Stimulated activated naive CD4-positive, alpha-beta T cell (primary cell): ENCODE measurements around the gene DNAH7.

Source experiments
- DNase-seq, 6 experiments: peaks; one replicate each; lab custom pipeline; 2025; lab: John Stamatoyannopoulos, UW

DNAH7 gene

GRCh38 chr2:196068271-196069209 is at the start of gene DNAH7:
TSS of gene DNAH7 (minus strand) at chr2:196068837. CDS start at chr2:196068711, 126 bp downstream.
- DNase-seq, result peak; percentile 86 to 93 (median 90)

- DNase-seq, result no peak
Observed at GRCh38 chr2:196117214-196117705, 48.6 kb upstream of the DNAH7 start.

DNA sequence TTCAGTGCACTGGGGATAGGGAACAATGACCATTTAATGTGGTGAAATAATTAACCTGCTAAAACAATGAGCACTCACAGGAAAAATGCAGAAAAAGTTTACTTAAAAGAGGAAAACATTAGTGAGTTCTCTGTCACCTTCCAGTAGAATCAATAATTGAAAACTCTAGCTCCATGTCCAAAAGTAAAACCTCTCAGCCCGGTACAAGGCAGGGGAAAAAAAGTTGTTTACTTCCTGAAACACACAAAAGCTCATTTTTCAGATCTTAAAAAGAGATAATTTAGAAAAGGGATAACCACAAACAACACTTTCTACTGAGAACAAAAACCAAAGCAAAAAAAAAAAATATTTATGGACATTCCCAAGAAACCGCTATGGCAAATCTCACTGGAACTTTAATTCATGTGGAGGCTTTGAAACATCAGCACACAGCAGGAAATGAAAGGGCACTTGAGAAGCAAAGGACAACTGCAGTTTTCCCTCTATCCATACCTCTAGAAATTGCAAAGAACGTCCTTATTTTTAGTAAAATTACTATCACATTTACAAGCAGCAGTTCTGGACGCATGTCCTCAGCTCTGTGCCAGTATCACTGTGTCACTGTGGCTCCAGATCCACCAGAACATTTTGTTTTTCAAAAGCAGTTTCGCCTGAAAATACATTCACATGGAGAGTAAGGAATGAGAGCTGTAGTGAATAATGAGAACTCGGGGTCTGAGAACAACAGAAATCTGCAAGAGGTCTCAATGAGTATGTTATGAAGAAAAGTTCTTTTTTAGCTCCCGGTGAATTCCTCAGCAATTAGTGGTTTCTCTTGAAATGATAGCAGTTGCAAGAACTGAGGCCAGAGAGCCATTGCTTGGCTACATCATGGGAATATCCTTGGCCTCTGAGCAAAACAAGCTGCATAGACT is 44.7 kb upstream of the DNAH7 start:
- no peak for DNase-seq

DNA sequence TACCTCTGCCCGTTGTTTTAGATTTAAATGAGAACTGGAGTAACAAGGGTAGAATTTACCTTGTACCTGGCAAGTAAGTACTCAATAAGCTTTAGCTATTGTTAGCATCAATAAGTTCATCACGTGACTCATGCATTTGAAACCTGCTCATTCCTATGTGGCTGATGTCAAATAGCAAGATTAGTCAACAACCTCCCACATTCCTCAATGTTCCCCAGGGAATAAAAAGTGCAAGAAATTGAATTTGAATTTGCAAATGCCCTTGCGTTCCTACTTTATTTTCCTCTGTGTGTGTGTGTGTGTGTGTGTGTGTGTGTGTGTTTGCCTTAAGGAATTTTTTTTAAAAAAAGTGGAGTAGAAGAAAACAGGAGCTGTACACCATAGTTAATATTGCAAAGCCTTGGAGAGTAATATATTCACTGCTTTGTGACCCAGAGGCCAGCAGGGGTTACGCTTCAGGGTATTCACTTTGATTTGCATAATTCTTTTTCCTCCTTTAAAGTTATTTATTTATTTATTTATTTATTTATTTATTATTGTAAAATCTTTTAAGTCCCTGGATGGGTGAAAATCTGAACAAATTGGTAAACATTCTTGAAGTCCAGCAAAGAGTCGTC is 43.9 kb upstream of the DNAH7 start:
- DNase-seq, result no peak

DNA sequence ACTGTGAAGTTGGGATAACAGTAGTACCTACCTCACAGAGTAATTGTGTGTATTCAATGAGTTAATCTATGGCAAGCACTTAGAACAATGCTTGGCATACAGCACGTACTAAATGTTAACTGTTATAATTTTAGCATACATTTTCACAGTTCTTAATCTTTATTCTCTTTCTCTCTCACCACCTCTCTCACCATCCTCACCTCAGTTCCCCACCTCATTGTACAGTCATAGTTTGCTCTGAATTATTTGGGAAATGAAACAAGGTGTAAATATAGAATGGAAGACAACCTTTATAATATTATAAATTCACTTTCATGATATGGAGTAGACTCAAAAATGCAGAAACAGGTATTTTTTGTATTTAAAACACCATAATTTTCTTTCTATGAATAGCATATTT is 40.0 kb upstream of the DNAH7 start:
- DNase-seq, result no peak

DNA sequence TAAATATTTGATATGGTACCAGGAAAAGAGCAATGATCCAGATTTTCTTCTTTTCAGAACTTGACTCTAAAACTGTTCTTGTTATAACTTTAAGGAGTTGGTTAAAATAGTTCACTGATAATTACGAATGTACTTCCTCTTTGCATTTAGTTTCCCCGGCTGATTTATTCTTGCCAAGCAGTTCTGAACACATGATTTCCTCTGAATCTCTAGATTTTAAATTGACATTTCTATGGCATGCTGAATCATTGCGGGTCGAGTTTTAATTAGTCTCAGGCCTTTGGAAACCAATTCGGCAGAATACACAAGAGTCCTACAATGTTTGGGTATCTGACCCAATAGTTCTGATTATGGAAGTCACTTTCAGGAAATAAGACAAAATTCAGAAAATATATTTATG is 37.3 kb upstream of the DNAH7 start:
- DNase-seq, result no peak

DNA sequence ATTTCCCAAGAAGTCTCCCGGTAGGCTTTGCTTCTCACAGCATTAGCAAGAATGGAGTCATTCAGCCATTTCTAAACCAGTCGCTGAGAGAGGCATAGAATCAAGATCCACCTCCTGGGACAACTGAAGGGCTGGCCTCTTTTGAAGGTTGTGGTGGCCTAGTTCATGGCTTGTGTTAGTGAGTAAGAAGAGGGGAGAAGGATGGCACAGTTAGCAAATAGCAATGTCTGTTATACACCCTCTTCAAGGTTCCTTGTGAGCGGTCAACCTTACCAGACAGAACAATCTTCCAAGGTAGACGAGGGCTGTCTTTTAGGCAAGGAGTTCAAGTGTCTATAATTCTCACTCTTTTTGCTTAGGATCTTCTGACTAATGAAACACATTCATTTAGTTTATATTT is 35.4 kb upstream of the DNAH7 start:
- DNase-seq, result no peak

DNA sequence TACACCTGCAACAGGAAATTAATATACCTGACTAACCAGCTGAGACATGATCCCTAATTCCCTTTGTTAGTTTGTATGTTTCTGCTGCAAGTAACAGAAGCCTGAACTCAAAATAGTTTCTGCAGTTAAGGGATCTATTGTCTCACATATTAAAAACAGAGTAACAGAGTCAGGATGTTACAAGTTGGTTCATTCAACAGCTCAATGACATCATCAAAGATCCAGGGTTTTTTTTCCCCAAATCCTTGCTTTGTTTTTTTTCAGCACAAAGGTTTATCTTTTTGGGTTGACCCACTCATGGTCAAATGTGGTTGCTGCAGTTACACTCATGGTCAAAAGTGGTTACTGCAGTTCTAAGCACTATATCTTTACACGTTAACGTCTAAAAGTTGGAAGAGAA is 35.0 kb upstream of the DNAH7 start:
- DNase-seq, result no peak

GRCh38 chr2:196101325-196101991 is 32.8 kb upstream of the DNAH7 start:
- no peak for DNase-seq

- DNase-seq, result no peak
Observed at GRCh38 chr2:196099916-196100315, 31.3 kb upstream of the DNAH7 start.

DNA sequence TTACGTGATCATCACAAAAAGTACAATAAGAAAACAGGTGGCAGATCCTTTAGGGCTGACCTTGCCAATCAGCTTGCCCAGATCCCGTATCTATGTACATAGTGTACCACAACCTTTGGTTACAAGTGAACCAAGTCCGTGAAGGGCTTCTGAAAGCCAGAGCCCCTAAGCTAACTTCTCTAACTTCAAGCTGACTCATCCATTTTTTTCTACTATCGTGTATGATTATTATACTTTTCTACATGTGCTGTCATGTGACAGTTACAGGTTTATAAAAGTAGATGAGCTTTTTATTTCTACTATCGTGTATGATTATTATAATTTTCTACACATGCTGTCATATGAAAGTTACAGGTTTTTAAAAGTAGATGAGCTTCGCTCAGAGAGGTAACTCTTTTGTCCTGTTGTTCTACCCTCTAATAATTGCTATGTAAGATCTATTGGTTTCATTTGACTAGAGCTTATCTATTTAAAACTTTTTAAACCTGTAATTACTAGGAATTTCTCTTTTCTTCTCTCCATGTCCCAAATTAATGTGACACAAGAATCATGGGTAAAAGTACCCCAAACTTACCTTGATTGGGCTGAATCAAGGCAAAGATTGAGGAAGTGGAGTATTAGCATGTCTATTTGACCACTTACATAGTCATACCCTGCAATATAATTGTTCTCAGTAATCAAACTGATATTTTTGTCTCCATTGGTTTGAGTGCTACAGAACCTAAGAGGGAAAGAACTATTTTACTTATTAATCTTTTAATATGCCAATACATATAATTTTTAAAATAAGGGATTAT is 29.4 kb upstream of the DNAH7 start:
- no peak for DNase-seq

GRCh38 chr2:196096982-196097745 is 28.5 kb upstream of the DNAH7 start:
- no peak for DNase-seq

DNA sequence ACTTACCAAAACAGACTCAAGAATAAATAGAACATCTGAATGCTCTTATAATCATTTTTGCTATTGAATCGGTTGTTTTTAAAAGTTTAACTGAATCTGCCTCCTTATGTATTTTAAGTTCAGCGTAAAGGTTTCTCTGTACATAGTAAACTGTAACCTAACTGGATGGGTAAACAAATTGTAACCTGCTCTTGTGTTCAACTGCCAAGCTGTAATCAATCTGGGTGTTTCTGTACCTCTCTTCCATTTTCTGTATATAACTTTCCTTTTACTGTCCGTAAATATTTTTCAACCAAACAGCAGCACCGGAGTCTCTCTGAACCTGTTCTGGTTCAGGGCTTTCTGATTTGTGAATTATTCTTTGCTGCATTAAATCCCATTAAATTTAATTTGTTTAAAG is 27.6 kb upstream of the DNAH7 start:
- no peak for DNase-seq

DNA sequence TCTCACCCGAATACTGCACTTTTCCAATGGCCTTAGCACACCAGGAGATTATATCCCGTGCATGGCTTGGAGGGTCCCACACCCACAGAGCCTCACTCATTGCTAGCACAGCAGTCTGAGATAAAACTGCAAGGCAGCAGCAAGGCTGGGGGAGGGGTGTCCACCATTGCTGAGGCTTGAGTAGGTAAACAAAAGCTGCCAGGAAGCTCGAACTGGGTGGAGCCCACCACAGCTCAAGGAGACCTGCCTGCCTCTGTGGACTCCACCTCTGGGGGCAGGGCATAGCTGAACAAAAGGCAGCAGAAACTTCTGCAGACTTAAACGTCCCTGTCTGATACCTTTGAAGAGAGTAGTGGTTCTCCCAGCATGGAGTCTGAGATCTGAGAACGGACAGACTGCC is 20.8 kb upstream of the DNAH7 start:
- peak in 3 of 6 experiments; percentile 14 to 43 (median 36) for DNase-seq

DNA sequence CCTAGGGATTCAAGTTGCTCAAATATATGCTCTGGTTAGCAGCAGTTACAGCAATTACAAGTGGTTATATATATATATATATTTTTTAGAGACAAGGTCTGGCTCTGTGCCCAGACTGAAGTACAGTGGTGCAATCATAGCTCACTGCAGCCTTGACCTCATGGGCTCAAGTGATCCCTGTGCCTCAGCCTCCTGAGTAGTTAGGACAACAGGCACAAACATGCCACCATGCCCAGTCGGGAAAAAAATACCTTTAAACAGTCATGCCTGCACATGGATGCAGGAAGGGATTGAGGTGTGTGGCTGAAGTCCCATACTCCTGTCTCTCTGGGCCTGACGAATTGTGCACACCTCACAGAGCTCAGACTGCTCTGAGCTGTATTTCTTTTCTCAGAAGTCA is 19.6 kb upstream of the DNAH7 start:
- no peak for DNase-seq

DNA sequence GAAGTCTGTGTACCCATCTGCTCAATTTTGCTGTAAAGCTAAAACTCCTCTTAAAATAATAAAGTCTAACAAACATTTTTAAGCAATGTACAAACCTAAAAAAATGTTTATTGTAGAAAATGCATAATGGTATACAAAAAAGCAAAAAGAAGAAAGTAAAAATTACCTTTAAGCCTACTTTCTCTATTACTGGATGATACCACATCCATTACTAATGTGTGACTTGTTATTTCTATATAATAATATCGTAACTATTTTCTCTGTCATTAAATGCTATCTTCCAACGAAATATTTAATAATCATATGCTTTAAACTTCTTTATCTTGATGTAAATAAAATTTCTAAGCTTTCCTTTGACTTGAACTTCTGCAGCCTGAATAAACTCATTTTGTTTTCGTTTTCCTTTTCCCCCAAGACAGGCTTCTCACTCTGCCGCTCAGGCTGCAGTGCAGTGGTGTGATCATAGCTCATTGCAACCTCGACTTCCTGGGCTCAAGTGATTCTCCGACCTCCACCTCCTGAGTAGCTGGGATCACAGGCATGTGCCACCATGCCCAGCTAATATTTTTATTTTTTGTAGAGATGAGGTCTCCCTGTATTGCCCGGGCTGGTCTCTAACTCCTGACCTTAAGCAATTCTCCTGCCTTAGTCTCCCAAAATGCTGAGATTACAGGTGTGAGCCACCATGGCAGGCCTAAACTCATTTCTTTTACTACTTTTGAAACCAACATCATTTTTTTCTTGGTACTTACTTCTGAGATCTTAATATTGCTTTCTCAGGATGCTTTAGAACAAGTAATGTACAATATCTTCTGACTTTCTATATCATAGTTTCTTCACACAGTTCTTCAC is 18.1 kb upstream of the DNAH7 start:
- DNase-seq, result no peak

DNA sequence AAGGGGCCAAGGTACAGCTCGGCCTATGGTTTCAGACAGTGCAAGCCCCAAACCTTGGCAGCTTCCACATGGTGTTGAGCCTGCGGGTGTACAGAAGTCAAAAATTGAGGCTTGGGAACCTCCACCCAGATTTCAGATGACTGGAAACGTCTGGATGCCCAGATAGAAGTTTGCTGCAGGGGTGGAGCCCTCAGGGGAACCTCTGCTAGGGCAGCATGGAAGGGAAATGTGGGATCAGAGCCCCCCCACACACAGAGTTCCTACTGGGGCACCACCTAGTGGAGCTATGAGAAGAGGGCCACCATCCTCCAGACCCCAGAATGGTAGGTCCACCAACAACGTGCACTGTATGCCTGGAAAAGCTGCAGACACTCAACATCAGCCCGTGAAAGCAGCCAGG is 15.0 kb upstream of the DNAH7 start:
- DNase-seq, result no peak

DNA sequence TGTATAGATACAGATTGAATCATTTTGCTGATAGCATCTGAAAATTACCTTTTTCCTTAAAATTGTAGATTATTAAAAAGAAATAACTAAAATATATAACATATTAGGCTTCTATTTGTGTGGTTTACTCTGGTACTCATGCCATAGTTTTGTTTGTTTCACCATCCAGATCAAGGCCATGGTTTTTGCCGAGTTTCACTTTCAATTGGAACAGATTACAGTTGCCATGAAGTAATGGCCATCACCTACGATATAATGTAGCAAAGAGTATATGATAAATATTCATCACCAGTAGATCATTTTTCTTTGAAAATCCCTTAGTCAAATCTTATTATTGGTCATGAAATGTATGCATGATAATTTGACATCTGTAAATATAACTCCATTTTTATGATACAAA is 11.9 kb upstream of the DNAH7 start:
- no peak for DNase-seq

- no peak for DNase-seq
Observed at GRCh38 chr2:196079052-196079451, 10.4 kb upstream of the DNAH7 start.
